GM18868 (cell line): ENCODE results near the gene TEX22.
A peak's percentile ranks its signal among the peaks of the same experiment; 100 is the strongest.
"Not testable (repeated sequence)": the region's sequence is repeated elsewhere in the genome, so short reads cannot be mapped to it uniquely, and the experiment has no call there.

Experiments used
- ATAC-seq: cut with Tn5 transposase; IDR thresholded peaks from one replicate; pipeline ENCODE4 v1.9.1; 2021; ENCODE audit warnings: mild to moderate bottlenecking, moderate library complexity; ENCODE audit not compliant: unreplicated experiment

The TEX22 gene

GRCh38 chr14:105398044-105398725 lies at the start of gene TEX22:
TSS of gene TEX22 (plus strand) at chr14:105398538. CDS start at chr14:105399341, 803 bp downstream.
- peak; percentile 75 for ATAC-seq

GRCh38 chr14:105348945-105349699 lies 49.2 kb upstream of the TEX22 start:
- ATAC-seq = no peak

- ATAC-seq = no peak
These were observed 48.3 kb upstream of the TEX22 start for GRCh38 chr14:105349992-105350391.

GRCh38 chr14:105350450-105351244 lies 47.7 kb upstream of the TEX22 start:
- no peak for ATAC-seq

- ATAC-seq = no peak
These were observed 46.9 kb upstream of the TEX22 start for GRCh38 chr14:105351410-105351809.

GRCh38 chr14:105351920-105352851 lies 46.2 kb upstream of the TEX22 start:
- ATAC-seq = peak; percentile 63

GRCh38 chr14:105353136-105353535 lies 45.2 kb upstream of the TEX22 start:
- no peak for ATAC-seq

GRCh38 chr14:105354541-105354940 lies 43.8 kb upstream of the TEX22 start:
- no peak for ATAC-seq

- no peak for ATAC-seq
These were observed 43.2 kb upstream of the TEX22 start for GRCh38 chr14:105355049-105355575.

- no peak for ATAC-seq
These were observed 42.3 kb upstream of the TEX22 start for GRCh38 chr14:105355850-105356604.

- ATAC-seq = no peak
These were observed 41.4 kb upstream of the TEX22 start for GRCh38 chr14:105356927-105357326.

GRCh38 chr14:105357626-105358025 lies 40.7 kb upstream of the TEX22 start:
- ATAC-seq = no peak

GRCh38 chr14:105358140-105358846 lies 40.0 kb upstream of the TEX22 start:
- no peak for ATAC-seq

GRCh38 chr14:105358943-105359342 lies 39.4 kb upstream of the TEX22 start:
- no peak for ATAC-seq

- ATAC-seq = not testable (repeated sequence)
These were observed 36.9 kb upstream of the TEX22 start for GRCh38 chr14:105361412-105361811.

- ATAC-seq = no peak
These were observed 34.3 kb upstream of the TEX22 start for GRCh38 chr14:105363847-105364708.

- no peak for ATAC-seq
These were observed 33.2 kb upstream of the TEX22 start for GRCh38 chr14:105365101-105365500.

- ATAC-seq = no peak
These were observed 32.7 kb upstream of the TEX22 start for GRCh38 chr14:105365681-105366080.
